Measurements from ENCODE around the gene DUSP22.
"Not testable (repeated sequence)": the region's sequence is repeated elsewhere in the genome, so short reads cannot be mapped to it uniquely, and the experiment has no call there.

DNA sequence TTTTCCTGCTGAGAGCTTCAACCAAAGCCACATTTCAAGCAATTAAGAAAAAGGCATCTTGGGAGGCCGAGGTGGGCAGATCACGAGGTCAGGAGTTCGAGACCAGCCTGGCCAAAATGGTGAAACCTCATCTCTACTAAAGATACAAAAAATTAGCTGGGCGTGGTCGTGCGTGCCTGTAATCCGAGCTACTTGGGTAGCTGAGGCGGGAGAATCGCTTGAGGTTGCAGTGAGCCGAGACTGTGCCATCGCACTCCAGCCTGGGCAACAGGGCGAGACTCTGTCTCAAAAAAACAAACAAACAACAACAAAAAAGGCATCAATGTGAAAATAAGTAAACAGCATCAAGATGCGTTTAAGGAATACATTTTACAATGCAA lies 85.3 kb downstream of the DUSP22 start:
- TF ChIP-seq, protein P1, sequence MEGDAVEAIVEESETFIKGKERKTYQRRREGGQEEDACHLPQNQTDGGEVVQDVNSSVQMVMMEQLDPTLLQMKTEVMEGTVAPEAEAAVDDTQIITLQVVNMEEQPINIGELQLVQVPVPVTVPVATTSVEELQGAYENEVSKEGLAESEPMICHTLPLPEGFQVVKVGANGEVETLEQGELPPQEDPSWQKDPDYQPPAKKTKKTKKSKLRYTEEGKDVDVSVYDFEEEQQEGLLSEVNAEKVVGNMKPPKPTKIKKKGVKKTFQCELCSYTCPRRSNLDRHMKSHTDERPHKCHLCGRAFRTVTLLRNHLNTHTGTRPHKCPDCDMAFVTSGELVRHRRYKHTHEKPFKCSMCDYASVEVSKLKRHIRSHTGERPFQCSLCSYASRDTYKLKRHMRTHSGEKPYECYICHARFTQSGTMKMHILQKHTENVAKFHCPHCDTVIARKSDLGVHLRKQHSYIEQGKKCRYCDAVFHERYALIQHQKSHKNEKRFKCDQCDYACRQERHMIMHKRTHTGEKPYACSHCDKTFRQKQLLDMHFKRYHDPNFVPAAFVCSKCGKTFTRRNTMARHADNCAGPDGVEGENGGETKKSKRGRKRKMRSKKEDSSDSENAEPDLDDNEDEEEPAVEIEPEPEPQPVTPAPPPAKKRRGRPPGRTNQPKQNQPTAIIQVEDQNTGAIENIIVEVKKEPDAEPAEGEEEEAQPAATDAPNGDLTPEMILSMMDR (conservative IDR thresholded peaks at IDR 0.05; ENCODE audit: low read depth in 2 of 2) = not testable (repeated sequence)
- TF ChIP-seq EZH2phosphoT487 (IDR thresholded peaks at IDR 0.05; ENCODE audit: unreplicated experiment); CREB1 (CRISPR knock-in tag; IDR thresholded peaks at IDR 0.05; ENCODE audit: low read depth); POLR2AphosphoS5 (IDR thresholded peaks at IDR 0.05; ENCODE audit: low read depth); EZH2 (IDR thresholded peaks at IDR 0.05; ENCODE audit: low read depth, unreplicated experiment); ZNF114 (CRISPR knock-in tag; IDR thresholded peaks at IDR 0.05); NANOG (IDR thresholded peaks at IDR 0.05; ENCODE audit: borderline replicate concordance); JUNB (IDR thresholded peaks at IDR 0.05; ENCODE audit: unreplicated experiment); STAT1 (IDR thresholded peaks at IDR 0.05; ENCODE audit: unreplicated experiment); ZNF331 (CRISPR knock-in tag; IDR thresholded peaks at IDR 0.05; ENCODE audit: low read depth): not testable (repeated sequence)
- TF ChIP-seq, protein P2, sequence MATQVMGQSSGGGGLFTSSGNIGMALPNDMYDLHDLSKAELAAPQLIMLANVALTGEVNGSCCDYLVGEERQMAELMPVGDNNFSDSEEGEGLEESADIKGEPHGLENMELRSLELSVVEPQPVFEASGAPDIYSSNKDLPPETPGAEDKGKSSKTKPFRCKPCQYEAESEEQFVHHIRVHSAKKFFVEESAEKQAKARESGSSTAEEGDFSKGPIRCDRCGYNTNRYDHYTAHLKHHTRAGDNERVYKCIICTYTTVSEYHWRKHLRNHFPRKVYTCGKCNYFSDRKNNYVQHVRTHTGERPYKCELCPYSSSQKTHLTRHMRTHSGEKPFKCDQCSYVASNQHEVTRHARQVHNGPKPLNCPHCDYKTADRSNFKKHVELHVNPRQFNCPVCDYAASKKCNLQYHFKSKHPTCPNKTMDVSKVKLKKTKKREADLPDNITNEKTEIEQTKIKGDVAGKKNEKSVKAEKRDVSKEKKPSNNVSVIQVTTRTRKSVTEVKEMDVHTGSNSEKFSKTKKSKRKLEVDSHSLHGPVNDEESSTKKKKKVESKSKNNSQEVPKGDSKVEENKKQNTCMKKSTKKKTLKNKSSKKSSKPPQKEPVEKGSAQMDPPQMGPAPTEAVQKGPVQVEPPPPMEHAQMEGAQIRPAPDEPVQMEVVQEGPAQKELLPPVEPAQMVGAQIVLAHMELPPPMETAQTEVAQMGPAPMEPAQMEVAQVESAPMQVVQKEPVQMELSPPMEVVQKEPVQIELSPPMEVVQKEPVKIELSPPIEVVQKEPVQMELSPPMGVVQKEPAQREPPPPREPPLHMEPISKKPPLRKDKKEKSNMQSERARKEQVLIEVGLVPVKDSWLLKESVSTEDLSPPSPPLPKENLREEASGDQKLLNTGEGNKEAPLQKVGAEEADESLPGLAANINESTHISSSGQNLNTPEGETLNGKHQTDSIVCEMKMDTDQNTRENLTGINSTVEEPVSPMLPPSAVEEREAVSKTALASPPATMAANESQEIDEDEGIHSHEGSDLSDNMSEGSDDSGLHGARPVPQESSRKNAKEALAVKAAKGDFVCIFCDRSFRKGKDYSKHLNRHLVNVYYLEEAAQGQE (IDR thresholded peaks at IDR 0.05; ENCODE audit: unreplicated experiment) = not testable (repeated sequence)
- TF ChIP-seq, protein P3, sequence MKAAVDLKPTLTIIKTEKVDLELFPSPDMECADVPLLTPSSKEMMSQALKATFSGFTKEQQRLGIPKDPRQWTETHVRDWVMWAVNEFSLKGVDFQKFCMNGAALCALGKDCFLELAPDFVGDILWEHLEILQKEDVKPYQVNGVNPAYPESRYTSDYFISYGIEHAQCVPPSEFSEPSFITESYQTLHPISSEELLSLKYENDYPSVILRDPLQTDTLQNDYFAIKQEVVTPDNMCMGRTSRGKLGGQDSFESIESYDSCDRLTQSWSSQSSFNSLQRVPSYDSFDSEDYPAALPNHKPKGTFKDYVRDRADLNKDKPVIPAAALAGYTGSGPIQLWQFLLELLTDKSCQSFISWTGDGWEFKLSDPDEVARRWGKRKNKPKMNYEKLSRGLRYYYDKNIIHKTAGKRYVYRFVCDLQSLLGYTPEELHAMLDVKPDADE (IDR thresholded peaks at IDR 0.05) = not testable (repeated sequence)
